HCT116 (cell line): ENCODE measurements around the gene OGN. TPM values are rescaled to one million over a fixed set of nuclear protein-coding genes. Genes with fewer than 3 reads are reported as not detected.

Source experiments
- ATAC-seq: fragments of 200-7000 bp; cut with Tn5 transposase; 2 replicates; pipeline ENCODE4 v1.9.1; 2020; ENCODE audit warnings: mild to moderate bottlenecking, moderate library complexity
- BruUV-seq: library from RNA; stranded (reverse); fragments of 400-500 nt; replicated peaks from 2 replicates; lab custom pipeline; 2021; lab: Mats Ljungman, UMichigan
- CTCF ChIA-PET: fragments of 300-600 bp; sonication (Branson Sonifier 250); formaldehyde crosslinking; loops from one replicate; lab custom pipeline; 2021; ENCODE audit warnings: antibody characterized with exemption; lab: Charles Lee
- POLR2A ChIA-PET: fragments of 300-600, 350-600 bp; sonication (Branson Sonifier 250); formaldehyde crosslinking; loops from one replicate; lab custom pipeline; 2021; ENCODE audit warnings: antibody characterized with exemption; lab: Charles Lee
- RAD21 ChIA-PET, 2 experiments: fragments of 300-600 bp; sonication (Branson Sonifier 250); formaldehyde crosslinking; loops; one replicate each; lab custom pipeline; 2023; ENCODE audit warnings: low total read pairs in 2 of 2; ENCODE audit not compliant: uncharacterized antibody in 2 of 2, unreplicated experiment in 2 of 2, low non-redundant PET in 1 of 2; lab: Charles Lee
- DNase-seq: peaks from one replicate; pipeline ENCODE4 v3.0.0-alpha.2; 2010; ENCODE audit warnings: low read depth, low spot score
- H2AFZ ChIP-seq: fragments of 200-600 bp; shearing (Covaris generic), sonication (generic); 2 replicates; pipeline ENCODE4 v1.6.1; 2017; ENCODE audit warnings: low read depth, mixed run types, mixed read lengths, antibody characterized with exemption, low read length; ENCODE audit not compliant: poor library complexity, severe bottlenecking
- H3K27ac ChIP-seq: 2 replicates; pipeline ENCODE4 v1.5.1; 2012; ENCODE audit warnings: low read depth, low read length
- H3K27me3 ChIP-seq: fragments of 200-600 bp; sonication (generic); 2 replicates; pipeline ENCODE4 v1.6.1; 2016; ENCODE audit warnings: mixed run types, low read length, mixed read lengths; ENCODE audit not compliant: insufficient read depth
- H3K36me3 ChIP-seq, 2 experiments: fragments of 200-500 bp in 1 of 2; fragments of 200-600 bp in 1 of 2; sonication (Bioruptor generic) in 1 of 2; sonication (generic) in 1 of 2; 2 replicates each; pipeline versions ENCODE4 v1.5.1 to v1.6.1; 2014 to 2016; ENCODE audit warnings: low read length in 2 of 2, inconsistent platforms in 1 of 2, mixed read lengths in 1 of 2, mixed run types in 1 of 2; ENCODE audit not compliant: insufficient read depth in 2 of 2, control insufficient read depth in 1 of 2
- H3K4me1 ChIP-seq, 2 experiments: fragments of 200-600 bp in 1 of 2; sonication (generic) in 1 of 2; 2 replicates each; pipeline versions ENCODE4 v1.5.1 to v1.6.1; 2012 to 2017; ENCODE audit warnings: low read length in 2 of 2, inconsistent platforms in 1 of 2, mild to moderate bottlenecking in 1 of 2, mixed read lengths in 1 of 2, mixed run types in 1 of 2, moderate library complexity in 1 of 2; ENCODE audit not compliant: insufficient read depth in 2 of 2, control insufficient read depth in 1 of 2
- H3K4me2 ChIP-seq: fragments of 200-600 bp; sonication (generic); 2 replicates; pipeline ENCODE4 v1.6.1; 2017; ENCODE audit warnings: mixed run types, low read length, mixed read lengths
- H3K4me3 ChIP-seq, 2 experiments: fragments of 200-600 bp in 1 of 2; sonication (generic) in 1 of 2; replicated peaks in 1 of 2; 2 replicates each; pipeline ENCODE4 v1.5.1; 2011 to 2016; ENCODE audit warnings: low read length in 2 of 2, control low read depth in 1 of 2, low read depth in 1 of 2, mild to moderate bottlenecking in 1 of 2, mixed read lengths in 1 of 2, mixed run types in 1 of 2
- H3K79me2 ChIP-seq: fragments of 200-600 bp; sonication (generic); 2 replicates; pipeline ENCODE4 v1.6.1; 2017; ENCODE audit warnings: mild to moderate bottlenecking, mixed run types, low read length, moderate library complexity, mixed read lengths; ENCODE audit not compliant: insufficient read depth
- H3K9ac ChIP-seq: fragments of 200-600 bp; sonication (generic); 2 replicates; pipeline ENCODE4 v1.6.1; 2016; ENCODE audit warnings: low read length, mixed read lengths
- H3K9me2 ChIP-seq: fragments of 200-600 bp; sonication (generic), shearing (Covaris generic); 2 replicates; pipeline ENCODE4 v1.6.1; 2017; ENCODE audit warnings: mixed run types, mild to moderate bottlenecking, moderate library complexity; ENCODE audit not compliant: insufficient read depth
- H3K9me3 ChIP-seq, 2 experiments: fragments of 200-500 bp in 1 of 2; fragments of 200-600 bp in 1 of 2; sonication (Bioruptor generic) in 1 of 2; sonication (generic) in 1 of 2; 2 replicates each; pipeline ENCODE4 v1.6.1; 2014 to 2017; ENCODE audit warnings: low read length in 2 of 2, mixed read lengths in 2 of 2, inconsistent platforms in 1 of 2, low read depth in 1 of 2, mild to moderate bottlenecking in 1 of 2, mixed run types in 1 of 2, moderate library complexity in 1 of 2; ENCODE audit not compliant: control insufficient read depth in 1 of 2, insufficient read depth in 1 of 2
- H4K20me1 ChIP-seq: fragments of 200-600 bp; sonication (generic), shearing (Covaris generic); 2 replicates; pipeline ENCODE4 v1.6.1; 2017; ENCODE audit warnings: mixed run types, mild to moderate bottlenecking, moderate library complexity; ENCODE audit not compliant: insufficient read depth
- ATF3 ChIP-seq: IDR thresholded peaks from 2 replicates; pipeline ENCODE4 v1.6.1; 2012
- CBX3 ChIP-seq: IDR thresholded peaks from 2 replicates; pipeline ENCODE4 v1.6.1; 2012; ENCODE audit warnings: low read depth
- CTCF ChIP-seq, 3 experiments: fragments of 200-600 bp in 1 of 3; sonication (generic) in 1 of 3; IDR thresholded peaks in 2 of 3; conservative IDR thresholded peaks in 1 of 3; 2 replicates each; pipeline ENCODE4 v1.5.1; 2012 to 2017; ENCODE audit warnings: low read depth in 2 of 3, low read length in 2 of 3, antibody characterized with exemption in 1 of 3, borderline replicate concordance in 1 of 3, control low read depth in 1 of 3, mild to moderate bottlenecking in 1 of 3, mixed read lengths in 1 of 3, mixed run types in 1 of 3, moderate library complexity in 1 of 3; ENCODE audit not compliant: insufficient read depth in 1 of 3
- EGR1 ChIP-seq: IDR thresholded peaks from 2 replicates; pipeline ENCODE4 v1.6.1; 2012; ENCODE audit warnings: low read depth
- MAX ChIP-seq: IDR thresholded peaks from 2 replicates; pipeline ENCODE4 v1.6.1; 2012
- POLR2A ChIP-seq: IDR thresholded peaks from 2 replicates; pipeline ENCODE4 v1.7.0; 2011; ENCODE audit warnings: borderline replicate concordance; ENCODE audit not compliant: insufficient read depth, insufficient read length; ENCODE audit errors: extremely low read depth
- RAD21 ChIP-seq: IDR thresholded peaks from 2 replicates; pipeline ENCODE4 v1.6.1; 2012; ENCODE audit warnings: low read depth, mild to moderate bottlenecking
- SP1 ChIP-seq: IDR thresholded peaks from 2 replicates; pipeline ENCODE4 v1.6.1; 2012; ENCODE audit warnings: low read depth
- SRF ChIP-seq: IDR thresholded peaks from 2 replicates; pipeline ENCODE4 v1.6.1; 2012; ENCODE audit warnings: low read depth
- YY1 ChIP-seq: IDR thresholded peaks from 2 replicates; pipeline ENCODE4 v1.6.1; 2011; ENCODE audit warnings: low read length, low read depth, moderate library complexity, mild to moderate bottlenecking; ENCODE audit not compliant: insufficient replicate concordance; ENCODE audit errors: extremely low read depth
- ZFX ChIP-seq: fragments of 450-650 bp; IDR thresholded peaks from 2 replicates; pipeline ENCODE4 v1.6.1; 2017
- intact Hi-C: fragments of 100-400 bp; cut with micrococcal nuclease; formaldehyde crosslinking; loops from 2 replicates; pipeline ENCODE4 v1.10.0; 2022
- total RNA-seq: library from RNA; stranded (reverse); gene quantifications from one replicate; pipeline ENCODE4 v1.2.1, GENCODE V29; 2021; ENCODE audit not compliant: unreplicated experiment
- TF ChIP-seq, protein P1 (sequence below): IDR thresholded peaks from 2 replicates; pipeline ENCODE4 v1.6.1; 2012; ENCODE audit warnings: low read depth

OGN gene
- total RNA-seq, 1 experiment from 2014 or later: 0.15 TPM

GRCh38 chr9:92438900-92439526, 34.6 kb upstream of the OGN start:
- Histone ChIP-seq H3K79me2 (no peaks in the 10 kb centered on the region), H3K36me3 (no peaks in the 10 kb centered on the region), H3K4me2 (no peak overlapping the region), H3K4me3 (no peak overlapping the region), H3K9ac (no peak overlapping the region), H3K4me1 (no peaks in the 10 kb centered on the region), H3K27ac (no peak overlapping the region), H2AFZ (no peak overlapping the region), H3K27me3 (no peaks in the 10 kb centered on the region), H3K9me3 (no peaks in the 10 kb centered on the region), H4K20me1 (no peaks in the 10 kb centered on the region), H3K9me2 (no peaks in the 10 kb centered on the region)
- POLR2A ChIA-PET: interaction anchor here (1.2 kb wide), 1 partner anchor 113 kb away, joined by 4 read pairs; the partner anchor contains the start of gene CENPP
- TF ChIP-seq MAX: no peak
- no peak for TF ChIP-seq YY1
- TF ChIP-seq RAD21: peak; percentile 59
- TF ChIP-seq ZFX: no peak
- peak in 1 of 3 experiments; percentile 62; a peak in 2 of 6 replicates for TF ChIP-seq CTCF (IDR thresholded peaks at IDR 0.05 in 2 of 3, conservative IDR thresholded peaks at IDR 0.05 in 1 of 3; ENCODE audit: borderline replicate concordance in 1 of 3, insufficient read depth in 1 of 3, low read depth in 2 of 3, low read length in 2 of 3)
- CTCF ChIA-PET: interaction anchor here (0.7 to 2.4 kb wide), 6 partner anchors 12 to 300 kb away, joined by 3 to 24 read pairs (median 4); partner anchors contain the start of gene CENPP
- no TSS peak for BruUV-seq
- RAD21 ChIA-PET: interaction anchor here in 1 of 2 experiments (0.8 kb wide), 1 partner anchor 111 kb away, joined by 3 read pairs; no protein-coding TSS in a partner anchor
- intact Hi-C loops: loop anchor here (2.0 to 5.0 kb wide), 2 partner anchors 110 to 302 kb away; no protein-coding TSS in a partner anchor
- ATAC-seq: no peak
- DNase-seq: peak; percentile 3

DNA sequence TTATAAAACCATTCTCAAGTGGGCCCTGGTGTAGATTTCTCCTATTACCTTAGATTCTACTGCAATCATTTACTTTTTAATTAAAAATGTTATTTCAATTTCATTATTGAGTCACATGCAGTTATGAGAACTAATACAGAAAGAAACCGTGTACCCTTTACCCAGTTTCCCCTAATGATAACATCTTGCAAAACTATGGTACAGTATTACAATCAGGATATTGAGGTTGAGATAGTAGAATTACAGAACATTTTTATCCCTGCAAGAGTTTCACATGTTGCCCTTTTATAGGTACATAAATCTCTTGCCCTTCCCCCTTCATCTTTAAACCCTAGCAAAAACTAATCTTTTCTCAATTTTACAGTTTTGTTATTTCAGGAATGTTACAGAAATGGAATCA, 30.9 kb upstream of the OGN start:
- Histone ChIP-seq H2AFZ (no peak overlapping the region), H4K20me1 (no peaks in the 10 kb centered on the region), H3K9me2 (no peaks in the 10 kb centered on the region), H3K9me3 (no peaks in the 10 kb centered on the region), H3K9ac (no peak overlapping the region), H3K36me3 (no peaks in the 10 kb centered on the region), H3K4me1 (no peaks in the 10 kb centered on the region), H3K27me3 (no peaks in the 10 kb centered on the region), H3K79me2 (no peaks in the 10 kb centered on the region), H3K4me3 (no peak overlapping the region), H3K27ac (no peak overlapping the region), H3K4me2 (no peak overlapping the region)
- ChIA-PET RAD21 (no interaction called here), CTCF (no interaction called here), POLR2A (no interaction called here)
- no peak for DNase-seq
- BruUV-seq: no TSS peak
- intact Hi-C loops: loop anchor here (5.0 kb wide), 1 partner anchor 298 kb away; no protein-coding TSS in a partner anchor
- no peak for ATAC-seq
- TF ChIP-seq, protein P1, sequence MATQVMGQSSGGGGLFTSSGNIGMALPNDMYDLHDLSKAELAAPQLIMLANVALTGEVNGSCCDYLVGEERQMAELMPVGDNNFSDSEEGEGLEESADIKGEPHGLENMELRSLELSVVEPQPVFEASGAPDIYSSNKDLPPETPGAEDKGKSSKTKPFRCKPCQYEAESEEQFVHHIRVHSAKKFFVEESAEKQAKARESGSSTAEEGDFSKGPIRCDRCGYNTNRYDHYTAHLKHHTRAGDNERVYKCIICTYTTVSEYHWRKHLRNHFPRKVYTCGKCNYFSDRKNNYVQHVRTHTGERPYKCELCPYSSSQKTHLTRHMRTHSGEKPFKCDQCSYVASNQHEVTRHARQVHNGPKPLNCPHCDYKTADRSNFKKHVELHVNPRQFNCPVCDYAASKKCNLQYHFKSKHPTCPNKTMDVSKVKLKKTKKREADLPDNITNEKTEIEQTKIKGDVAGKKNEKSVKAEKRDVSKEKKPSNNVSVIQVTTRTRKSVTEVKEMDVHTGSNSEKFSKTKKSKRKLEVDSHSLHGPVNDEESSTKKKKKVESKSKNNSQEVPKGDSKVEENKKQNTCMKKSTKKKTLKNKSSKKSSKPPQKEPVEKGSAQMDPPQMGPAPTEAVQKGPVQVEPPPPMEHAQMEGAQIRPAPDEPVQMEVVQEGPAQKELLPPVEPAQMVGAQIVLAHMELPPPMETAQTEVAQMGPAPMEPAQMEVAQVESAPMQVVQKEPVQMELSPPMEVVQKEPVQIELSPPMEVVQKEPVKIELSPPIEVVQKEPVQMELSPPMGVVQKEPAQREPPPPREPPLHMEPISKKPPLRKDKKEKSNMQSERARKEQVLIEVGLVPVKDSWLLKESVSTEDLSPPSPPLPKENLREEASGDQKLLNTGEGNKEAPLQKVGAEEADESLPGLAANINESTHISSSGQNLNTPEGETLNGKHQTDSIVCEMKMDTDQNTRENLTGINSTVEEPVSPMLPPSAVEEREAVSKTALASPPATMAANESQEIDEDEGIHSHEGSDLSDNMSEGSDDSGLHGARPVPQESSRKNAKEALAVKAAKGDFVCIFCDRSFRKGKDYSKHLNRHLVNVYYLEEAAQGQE: no peak
- no peak for TF ChIP-seq YY1
- TF ChIP-seq ATF3: no peak
- no peak for TF ChIP-seq EGR1
- TF ChIP-seq SP1: no peak
- TF ChIP-seq CBX3: no peak
- no peak for TF ChIP-seq SRF
- no peak for TF ChIP-seq POLR2A
